ENCODE data around the gene MKNK2.

DNA sequence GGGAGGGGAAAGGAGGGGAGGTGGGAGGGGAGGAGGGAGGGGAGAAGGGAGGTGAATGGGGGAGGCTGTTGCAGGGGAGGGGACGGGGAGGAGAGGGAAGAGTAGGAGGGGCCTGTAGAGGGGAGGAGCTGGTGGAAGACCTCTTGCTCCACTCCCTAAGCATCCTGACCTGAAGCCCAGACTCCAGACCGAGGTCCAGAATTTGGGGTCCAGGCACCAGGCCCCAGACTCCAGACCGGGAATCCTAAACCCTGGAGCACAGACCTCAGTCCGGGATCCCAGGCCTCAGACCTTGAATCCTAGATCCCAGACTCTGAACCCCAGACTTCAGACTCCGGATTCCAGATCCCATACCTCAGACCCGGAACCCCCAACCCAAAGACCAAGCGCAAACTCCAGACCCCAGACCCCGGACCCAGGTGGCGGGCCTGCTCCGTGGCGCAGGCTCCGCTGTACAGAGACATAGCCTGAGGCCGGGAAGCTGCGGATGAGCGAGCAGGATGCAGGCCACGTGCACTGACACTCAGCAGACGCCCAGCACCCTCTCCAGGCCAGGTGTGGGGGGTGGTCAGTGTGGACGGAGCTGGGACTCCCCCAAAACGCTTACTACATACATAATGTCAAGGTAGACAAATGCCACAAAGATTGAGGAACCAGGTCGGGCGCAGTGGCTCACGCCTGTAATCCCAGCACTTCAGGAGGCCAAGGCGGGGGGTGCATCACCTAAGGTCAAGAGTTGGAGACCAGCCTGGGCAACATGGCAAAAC lies 34.8 kb downstream of the MKNK2 start:
- TF ChIP-seq, protein P1, sequence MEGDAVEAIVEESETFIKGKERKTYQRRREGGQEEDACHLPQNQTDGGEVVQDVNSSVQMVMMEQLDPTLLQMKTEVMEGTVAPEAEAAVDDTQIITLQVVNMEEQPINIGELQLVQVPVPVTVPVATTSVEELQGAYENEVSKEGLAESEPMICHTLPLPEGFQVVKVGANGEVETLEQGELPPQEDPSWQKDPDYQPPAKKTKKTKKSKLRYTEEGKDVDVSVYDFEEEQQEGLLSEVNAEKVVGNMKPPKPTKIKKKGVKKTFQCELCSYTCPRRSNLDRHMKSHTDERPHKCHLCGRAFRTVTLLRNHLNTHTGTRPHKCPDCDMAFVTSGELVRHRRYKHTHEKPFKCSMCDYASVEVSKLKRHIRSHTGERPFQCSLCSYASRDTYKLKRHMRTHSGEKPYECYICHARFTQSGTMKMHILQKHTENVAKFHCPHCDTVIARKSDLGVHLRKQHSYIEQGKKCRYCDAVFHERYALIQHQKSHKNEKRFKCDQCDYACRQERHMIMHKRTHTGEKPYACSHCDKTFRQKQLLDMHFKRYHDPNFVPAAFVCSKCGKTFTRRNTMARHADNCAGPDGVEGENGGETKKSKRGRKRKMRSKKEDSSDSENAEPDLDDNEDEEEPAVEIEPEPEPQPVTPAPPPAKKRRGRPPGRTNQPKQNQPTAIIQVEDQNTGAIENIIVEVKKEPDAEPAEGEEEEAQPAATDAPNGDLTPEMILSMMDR (IDR thresholded peaks at IDR 0.05 in 2 of 3, conservative IDR thresholded peaks at IDR 0.05 in 1 of 3; ENCODE audit: control insufficient read depth in 2 of 3, extremely low read depth in 1 of 3, insufficient read depth in 1 of 3, low read depth in 3 of 3, low read length in 3 of 3) = no peak
- no peak for TF ChIP-seq EZH2 (IDR thresholded peaks at IDR 0.05; ENCODE audit: borderline replicate concordance, control insufficient read depth, low read depth, low read length)
- no peak for TF ChIP-seq POLR2A (IDR thresholded peaks at IDR 0.05; ENCODE audit: low read depth, low read length)
- TF ChIP-seq, protein P2, sequence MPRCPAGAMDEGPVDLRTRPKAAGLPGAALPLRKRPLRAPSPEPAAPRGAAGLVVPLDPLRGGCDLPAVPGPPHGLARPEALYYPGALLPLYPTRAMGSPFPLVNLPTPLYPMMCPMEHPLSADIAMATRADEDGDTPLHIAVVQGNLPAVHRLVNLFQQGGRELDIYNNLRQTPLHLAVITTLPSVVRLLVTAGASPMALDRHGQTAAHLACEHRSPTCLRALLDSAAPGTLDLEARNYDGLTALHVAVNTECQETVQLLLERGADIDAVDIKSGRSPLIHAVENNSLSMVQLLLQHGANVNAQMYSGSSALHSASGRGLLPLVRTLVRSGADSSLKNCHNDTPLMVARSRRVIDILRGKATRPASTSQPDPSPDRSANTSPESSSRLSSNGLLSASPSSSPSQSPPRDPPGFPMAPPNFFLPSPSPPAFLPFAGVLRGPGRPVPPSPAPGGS (IDR thresholded peaks at IDR 0.05; ENCODE audit: borderline replicate concordance, insufficient read depth, low read depth, low read length, poor library complexity, severe bottlenecking) = no peak
- TF ChIP-seq BHLHE40 (IDR thresholded peaks at IDR 0.05; ENCODE audit: borderline replicate concordance in 1 of 2, low read depth in 2 of 2, low read length in 1 of 2) = no peak
- TF ChIP-seq, protein P3, sequence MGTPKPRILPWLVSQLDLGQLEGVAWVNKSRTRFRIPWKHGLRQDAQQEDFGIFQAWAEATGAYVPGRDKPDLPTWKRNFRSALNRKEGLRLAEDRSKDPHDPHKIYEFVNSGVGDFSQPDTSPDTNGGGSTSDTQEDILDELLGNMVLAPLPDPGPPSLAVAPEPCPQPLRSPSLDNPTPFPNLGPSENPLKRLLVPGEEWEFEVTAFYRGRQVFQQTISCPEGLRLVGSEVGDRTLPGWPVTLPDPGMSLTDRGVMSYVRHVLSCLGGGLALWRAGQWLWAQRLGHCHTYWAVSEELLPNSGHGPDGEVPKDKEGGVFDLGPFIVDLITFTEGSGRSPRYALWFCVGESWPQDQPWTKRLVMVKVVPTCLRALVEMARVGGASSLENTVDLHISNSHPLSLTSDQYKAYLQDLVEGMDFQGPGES (IDR thresholded peaks at IDR 0.05) = no peak
- TF ChIP-seq FOXM1 (IDR thresholded peaks at IDR 0.05; ENCODE audit: low read depth, low read length) = no peak
- TF ChIP-seq POLR2AphosphoS5 (IDR thresholded peaks at IDR 0.05; ENCODE audit: low read length) = no peak
- no peak for TF ChIP-seq STAT1 (conservative IDR thresholded peaks at IDR 0.05)
- TF ChIP-seq, protein P4, sequence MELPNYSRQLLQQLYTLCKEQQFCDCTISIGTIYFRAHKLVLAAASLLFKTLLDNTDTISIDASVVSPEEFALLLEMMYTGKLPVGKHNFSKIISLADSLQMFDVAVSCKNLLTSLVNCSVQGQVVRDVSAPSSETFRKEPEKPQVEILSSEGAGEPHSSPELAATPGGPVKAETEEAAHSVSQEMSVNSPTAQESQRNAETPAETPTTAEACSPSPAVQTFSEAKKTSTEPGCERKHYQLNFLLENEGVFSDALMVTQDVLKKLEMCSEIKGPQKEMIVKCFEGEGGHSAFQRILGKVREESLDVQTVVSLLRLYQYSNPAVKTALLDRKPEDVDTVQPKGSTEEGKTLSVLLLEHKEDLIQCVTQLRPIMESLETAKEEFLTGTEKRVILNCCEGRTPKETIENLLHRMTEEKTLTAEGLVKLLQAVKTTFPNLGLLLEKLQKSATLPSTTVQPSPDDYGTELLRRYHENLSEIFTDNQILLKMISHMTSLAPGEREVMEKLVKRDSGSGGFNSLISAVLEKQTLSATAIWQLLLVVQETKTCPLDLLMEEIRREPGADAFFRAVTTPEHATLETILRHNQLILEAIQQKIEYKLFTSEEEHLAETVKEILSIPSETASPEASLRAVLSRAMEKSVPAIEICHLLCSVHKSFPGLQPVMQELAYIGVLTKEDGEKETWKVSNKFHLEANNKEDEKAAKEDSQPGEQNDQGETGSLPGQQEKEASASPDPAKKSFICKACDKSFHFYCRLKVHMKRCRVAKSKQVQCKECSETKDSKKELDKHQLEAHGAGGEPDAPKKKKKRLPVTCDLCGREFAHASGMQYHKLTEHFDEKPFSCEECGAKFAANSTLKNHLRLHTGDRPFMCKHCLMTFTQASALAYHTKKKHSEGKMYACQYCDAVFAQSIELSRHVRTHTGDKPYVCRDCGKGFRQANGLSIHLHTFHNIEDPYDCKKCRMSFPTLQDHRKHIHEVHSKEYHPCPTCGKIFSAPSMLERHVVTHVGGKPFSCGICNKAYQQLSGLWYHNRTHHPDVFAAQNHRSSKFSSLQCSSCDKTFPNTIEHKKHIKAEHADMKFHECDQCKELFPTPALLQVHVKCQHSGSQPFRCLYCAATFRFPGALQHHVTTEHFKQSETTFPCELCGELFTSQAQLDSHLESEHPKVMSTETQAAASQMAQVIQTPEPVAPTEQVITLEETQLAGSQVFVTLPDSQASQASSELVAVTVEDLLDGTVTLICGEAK (IDR thresholded peaks at IDR 0.05; ENCODE audit: borderline replicate concordance) = no peak
- no peak for TF ChIP-seq ESRRA (IDR thresholded peaks at IDR 0.05; ENCODE audit: low read length)
- TF ChIP-seq EGR1 (IDR thresholded peaks at IDR 0.05; ENCODE audit: borderline replicate concordance in 1 of 2, low read depth in 2 of 2, low read length in 2 of 2) = no peak
- no peak for TF ChIP-seq FOS (IDR thresholded peaks at IDR 0.05; ENCODE audit: borderline replicate concordance, extremely low read depth, insufficient read length)
- no peak for TF ChIP-seq EP300 (IDR thresholded peaks at IDR 0.05; ENCODE audit: borderline replicate concordance in 1 of 2, control insufficient read depth in 1 of 2, low read depth in 2 of 2, low read length in 2 of 2)
